ENCODE measurements around the gene OPHN1.

Gene OPHN1

DNA sequence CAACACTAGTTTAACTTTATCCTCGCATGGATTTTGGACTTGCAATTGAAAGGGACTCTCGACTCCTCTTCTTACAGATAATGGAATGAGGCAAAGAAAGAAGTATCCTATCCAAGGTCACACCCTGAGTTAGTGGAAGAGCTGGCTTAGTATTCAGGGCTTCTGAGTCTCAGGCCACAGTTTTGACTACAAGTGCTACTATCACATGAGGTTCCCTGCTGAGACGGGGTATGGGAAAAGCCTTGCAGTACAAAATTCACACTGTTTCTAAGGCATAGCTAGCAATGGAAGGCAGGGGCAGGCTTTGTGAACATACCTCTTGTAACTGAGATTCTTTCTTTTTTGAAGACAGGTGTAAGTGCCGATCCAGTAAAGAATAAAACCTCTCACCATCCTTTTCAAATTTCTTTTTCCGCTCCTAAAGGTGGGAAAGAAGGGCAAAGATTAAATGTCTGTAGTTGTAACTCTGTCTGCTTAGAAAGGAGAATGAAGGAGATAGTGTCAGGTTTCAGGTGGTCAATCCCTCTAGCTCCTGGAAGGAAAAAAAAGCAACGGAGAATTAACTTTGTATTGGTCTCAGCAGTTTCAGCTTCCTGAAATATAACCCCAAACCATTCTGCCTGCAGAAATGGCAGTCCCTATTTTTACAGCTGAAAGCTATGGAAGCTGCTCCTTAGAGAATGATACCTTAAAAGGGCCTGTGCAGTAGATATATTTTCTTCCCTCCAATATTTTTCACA lies 199.0 kb downstream of the OPHN1 start:
- DNase-seq = no peak

GRCh38 chrX:68232206-68232605 lies 201.1 kb downstream of the OPHN1 start:
- DNase-seq = no peak

- DNase-seq = no peak
Measured at GRCh38 chrX:68209008-68209407, 224.3 kb downstream of the OPHN1 start.

DNA sequence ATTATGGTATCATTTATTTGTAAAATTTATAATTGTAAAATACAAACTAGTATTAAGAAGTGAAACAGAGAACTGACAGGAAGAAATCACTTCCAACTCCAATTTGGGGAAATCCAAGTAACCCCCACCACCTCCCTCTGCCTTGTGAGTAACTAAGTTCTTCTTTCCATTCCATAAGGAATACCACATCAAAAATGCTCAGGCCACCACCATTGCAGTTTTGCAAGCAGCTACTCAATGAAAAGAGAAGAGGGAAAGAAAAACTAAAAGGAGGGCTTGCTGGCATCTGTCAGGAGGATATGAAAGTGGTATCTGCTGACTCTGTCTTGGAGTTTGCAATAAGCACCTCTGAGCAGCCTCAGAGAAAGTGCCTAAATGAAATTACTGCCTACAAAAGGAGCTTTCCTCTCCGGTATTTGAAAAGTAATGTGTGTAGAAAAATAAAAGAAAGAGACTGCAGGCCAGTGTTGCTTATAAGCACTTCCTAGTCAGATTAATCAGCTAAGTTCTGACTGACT lies 228.7 kb downstream of the OPHN1 start:
- no peak for DNase-seq

- no peak for DNase-seq
Measured at GRCh38 chrX:68203646-68204045, 229.6 kb downstream of the OPHN1 start.

DNA sequence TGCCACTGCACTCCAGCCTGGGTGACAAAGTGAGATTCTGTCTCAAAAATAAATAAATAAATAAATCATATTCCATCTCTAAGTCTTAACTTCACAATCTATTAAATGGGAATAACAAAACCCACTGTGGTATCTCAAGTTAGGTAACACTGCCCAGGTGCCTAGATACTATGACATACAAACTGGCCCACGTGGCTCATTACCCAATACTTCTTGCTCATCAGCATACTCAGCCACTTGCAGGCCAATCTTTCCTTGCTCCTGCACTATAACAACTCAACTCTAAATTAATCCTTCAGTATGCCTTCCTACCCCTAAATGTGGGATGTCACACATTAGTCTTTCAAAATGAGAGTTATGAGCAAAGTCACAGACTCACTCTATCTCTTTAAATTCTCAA lies 230.1 kb downstream of the OPHN1 start:
- no peak for DNase-seq

DNA sequence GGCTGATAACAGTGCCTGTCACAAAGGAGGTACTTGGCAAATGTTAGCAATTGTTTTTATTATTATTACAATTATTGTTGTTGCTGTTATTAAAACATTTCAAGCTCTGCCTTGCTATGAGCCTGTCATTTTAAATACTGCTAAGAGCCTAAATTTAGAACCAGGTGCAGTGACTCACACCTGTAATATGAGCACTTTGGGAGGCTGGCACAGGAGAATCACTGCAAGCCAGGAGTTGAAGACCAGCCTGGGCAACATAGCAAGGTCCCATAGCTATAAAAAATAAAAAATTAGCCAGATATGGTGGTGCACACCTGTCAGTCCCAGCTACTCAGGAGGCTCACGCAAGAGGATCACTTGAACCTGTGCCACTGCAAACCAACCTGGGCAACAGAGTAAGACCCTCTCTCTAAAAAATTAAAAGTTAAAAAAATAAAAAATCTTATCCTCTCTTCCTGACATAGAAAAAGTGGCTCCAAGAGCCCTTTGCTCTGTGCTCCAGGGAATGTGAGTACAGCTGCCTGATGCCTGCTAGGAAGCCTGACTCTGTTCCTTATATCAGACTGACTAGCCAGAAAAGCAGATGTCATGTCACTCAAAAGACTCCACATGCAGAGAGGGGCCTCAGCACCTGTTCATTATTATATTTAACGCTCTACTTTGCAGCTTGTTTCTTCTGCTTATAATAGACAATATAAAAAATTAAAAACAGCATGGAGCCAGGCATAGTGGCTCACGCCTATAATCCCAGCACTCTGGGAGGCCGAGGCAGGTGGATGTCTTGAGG lies 234.0 kb downstream of the OPHN1 start:
- DNase-seq = no peak

DNA sequence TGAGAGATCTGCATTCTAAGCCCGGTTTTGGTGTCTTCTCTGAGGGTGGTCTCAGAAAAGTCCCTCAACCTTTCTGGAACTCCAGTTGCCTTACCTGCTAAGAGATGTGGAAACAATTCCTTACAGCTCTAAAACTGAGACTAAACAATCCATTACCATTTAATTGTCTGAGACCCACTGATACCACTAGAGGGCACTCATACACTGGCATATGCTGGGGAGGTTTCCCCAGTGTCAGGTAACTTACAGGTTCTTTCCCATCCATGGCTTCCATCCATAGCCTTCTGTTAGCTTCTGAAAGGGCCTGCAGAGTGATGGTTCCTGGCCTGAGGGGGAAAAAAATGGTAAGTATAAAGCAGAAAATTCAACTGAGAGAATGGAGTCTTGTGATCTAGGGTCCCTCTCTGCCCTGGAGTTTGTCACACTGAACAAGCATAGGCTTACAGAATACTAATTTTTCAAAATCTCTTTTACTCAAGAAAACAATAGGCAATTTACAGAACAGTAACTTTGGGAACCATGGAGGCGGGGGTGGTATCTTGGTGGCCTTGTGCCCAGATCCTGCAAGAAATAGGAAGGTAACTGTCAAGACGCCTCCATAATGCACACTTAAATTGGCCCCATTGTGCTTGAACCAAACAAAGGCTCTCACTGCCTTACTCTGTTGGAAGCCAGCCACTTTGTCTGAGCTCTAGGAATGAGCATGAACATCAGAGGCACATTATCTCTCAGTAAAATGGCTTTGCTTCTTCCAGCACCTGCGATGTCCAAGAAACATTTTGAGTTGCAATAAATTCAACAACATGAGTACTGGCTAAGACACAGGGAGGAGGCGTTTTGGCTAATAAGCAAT lies 236.1 kb downstream of the OPHN1 start:
- peak; percentile 9 for DNase-seq

DNA sequence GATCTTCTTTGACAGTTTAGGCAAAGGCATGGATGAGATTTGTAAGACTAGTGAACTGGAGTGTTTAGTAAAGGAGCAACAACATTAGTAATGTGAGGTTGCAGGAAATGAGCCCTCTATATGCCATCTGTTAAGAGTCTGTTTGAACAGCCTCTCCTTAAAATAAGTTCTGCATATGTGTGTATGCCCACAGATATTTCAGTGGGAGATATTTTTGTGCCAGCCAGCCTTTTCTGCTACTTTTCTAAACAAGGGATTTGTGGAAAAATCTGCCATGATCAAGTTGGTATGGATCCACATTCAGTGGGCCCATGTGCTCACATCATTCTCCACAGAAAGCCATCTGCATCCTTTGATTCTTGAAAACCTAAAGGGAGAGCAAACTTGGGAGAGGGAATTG lies 237.7 kb downstream of the OPHN1 start:
- DNase-seq = no peak

- DNase-seq = no peak
Measured at GRCh38 chrX:68193786-68194185, 239.5 kb downstream of the OPHN1 start.

- no peak for DNase-seq
Measured at GRCh38 chrX:68193234-68193633, 240.1 kb downstream of the OPHN1 start.

- no peak for DNase-seq
Measured at GRCh38 chrX:68190799-68191198, 242.5 kb downstream of the OPHN1 start.

DNA sequence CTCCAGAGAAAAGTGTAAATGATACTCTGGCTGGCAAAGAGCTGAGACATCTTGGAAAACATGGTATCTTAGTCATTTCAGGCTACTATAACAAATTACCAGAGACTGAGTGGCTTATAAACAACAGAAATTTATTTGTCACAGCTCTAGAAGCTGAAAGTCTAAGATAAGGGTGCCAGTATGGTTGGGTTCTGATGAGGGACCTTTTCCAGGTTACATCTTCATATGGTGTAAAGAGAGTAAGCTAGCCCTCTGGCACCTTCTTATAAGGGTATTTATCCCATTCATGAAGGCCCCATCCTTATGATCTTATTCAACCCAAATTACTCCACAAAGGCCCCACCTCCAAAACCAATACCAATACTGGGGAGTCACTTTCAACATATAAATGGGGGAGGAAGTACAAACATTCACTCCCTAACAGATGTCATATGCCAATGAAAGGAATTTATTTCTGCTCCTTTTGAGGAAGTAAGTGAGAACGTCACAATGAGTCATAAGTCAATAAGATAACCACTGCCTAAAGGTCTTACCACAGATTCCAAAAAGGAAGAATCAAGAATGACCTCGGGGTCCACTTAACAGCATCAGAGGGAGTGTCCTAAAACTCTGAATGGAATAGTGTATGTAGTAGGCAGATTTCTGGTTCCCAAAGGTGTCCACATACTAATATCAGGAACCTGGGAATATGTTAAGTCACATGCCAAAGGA lies 246.6 kb downstream of the OPHN1 start:
- DNase-seq = no peak

- no peak for DNase-seq
Measured at GRCh38 chrX:68185161-68185560, 248.1 kb downstream of the OPHN1 start.

DNA sequence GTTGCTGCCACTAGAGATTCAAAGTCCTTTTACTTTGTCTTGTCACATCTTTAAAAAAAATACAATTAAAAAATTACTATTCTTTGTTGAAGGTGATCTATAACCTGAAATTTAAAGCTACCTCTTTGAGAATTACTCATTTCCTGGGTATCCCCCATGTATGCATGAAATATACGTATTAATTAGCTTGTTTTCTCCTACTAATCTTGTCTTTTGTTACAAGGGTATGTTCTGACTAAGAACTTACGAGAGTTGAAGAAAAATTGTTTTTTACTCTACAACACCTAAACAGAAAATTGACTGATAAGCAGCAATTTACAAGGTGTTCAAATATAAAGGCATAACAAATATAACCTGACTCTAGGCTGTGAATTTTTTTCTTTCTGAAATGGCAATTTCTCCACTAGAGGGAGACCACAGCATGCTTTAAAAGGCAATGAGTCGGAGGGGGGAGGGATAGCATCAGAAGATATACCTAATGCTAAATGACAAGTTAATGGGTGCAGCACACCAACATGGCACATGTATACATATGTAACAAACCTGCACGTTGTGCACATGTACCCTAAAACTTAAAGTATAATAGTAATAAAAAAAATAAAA lies 249.6 kb downstream of the OPHN1 start:
- no peak for DNase-seq

- DNase-seq = no peak
Measured at GRCh38 chrX:68180579-68180978, 252.7 kb downstream of the OPHN1 start.

DNA sequence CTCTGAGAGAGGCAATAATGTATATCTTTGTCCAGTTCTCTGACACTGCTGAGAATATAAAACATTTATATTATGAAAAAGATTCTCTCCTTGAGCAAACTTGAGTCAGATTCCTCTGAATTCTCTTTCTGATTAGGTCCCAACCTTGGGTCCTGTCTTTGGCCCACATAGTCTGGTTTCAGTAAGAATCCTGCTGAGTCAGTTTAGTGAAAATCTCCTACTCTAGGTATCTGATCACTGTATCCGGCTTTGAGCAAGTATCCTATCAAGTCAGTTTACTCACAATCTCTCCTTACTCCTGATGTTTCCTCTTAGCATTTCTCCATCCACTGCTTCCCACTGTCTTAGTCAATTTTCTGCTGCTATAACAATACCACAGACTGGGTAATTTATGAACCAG lies 253.9 kb downstream of the OPHN1 start:
- no peak for DNase-seq

DNA sequence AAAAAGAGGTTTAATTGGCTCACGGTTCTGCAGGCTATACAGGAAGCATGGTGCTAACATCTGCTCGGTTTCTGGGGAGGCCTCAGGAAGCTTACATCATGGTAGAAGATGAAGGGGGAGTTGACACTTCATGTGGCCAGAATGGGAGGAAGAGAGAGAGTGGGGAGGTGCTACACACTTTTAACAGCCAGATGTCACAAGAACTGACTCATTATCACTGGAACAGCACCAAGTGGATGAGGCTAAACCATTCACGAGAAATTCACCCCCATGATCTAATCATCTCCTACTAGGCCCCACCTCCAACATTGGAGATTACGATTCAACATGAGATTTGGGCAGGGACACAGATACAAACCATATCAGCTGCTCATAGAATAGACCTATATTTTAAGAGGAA lies 255.8 kb downstream of the OPHN1 start:
- no peak for DNase-seq

- no peak for DNase-seq
Measured at GRCh38 chrX:68175562-68175961, 257.7 kb downstream of the OPHN1 start.

DNA sequence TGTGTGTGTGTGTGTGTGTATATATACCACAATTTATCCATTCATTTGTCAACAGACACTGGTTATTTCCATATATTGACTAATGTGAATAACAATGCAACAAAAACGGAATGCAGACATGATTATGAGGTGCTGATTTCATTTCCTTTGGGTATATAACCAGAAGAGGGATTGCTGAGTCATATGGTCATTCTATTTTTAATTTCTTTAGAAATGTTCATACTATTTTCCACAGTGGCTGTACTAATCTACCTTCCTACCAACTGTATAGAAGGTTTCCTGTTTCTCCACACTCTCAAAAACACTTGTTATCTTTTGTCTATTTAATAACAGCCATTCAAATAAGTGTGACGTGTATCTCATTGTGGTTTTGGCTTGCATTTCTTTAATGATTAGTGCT lies 269.9 kb downstream of the OPHN1 start:
- DNase-seq = no peak

- DNase-seq = no peak
Measured at GRCh38 chrX:68147848-68148247, 285.4 kb downstream of the OPHN1 start.

DNA sequence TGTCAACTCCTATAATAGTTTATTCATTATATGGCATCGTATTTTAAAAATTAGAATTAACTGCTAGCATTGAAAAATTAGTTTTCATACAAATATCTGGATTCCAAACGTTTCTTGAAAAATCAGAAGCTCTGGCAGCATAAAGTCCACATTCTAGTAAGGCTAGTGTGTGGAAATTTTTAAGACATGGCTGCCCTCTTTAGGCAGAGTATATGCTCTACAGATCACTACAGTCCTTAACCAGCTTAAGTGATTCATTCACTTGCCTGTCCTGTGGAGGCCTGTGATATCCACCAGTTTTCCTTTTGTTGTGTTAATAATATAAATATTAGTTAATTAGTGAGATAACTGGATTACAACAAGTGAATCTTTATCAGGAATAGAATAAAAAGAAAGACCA lies 287.2 kb downstream of the OPHN1 start:
- peak; percentile 2 for DNase-seq

Measured in kidney glomerular epithelial cell (primary cell).